Smooth muscle cell (in vitro differentiated cells): ENCODE data around the gene AMHR2. TPM values are rescaled to one million over a fixed set of nuclear protein-coding genes. Genes with fewer than 3 reads are reported as not detected.
"Not testable (repeated sequence)": the region's sequence is repeated elsewhere in the genome, so short reads cannot be mapped to it uniquely, and the experiment has no call there.

Experiments
- DNase-seq: peaks from one replicate; lab custom pipeline; 2025; ENCODE audit not compliant: unreplicated experiment; lab: John Stamatoyannopoulos, UW
- H2AFZ ChIP-seq: fragments of 200-600 bp; sonication (generic); 2 replicates; pipeline ENCODE4 v1.6.0; 2016; ENCODE audit warnings: antibody characterized with exemption, low read depth, mild to moderate bottlenecking
- H3F3A ChIP-seq: fragments of 200-600 bp; sonication (generic); 2 replicates; pipeline ENCODE4 v1.6.0; 2017; ENCODE audit warnings: antibody characterized with exemption, low read depth
- H3K27ac ChIP-seq: fragments of 200-600 bp; sonication (generic); 2 replicates; pipeline ENCODE4 v1.5.1; 2016; ENCODE audit warnings: low read depth, mild to moderate bottlenecking
- H3K27me3 ChIP-seq: fragments of 200-600 bp; sonication (generic); 2 replicates; pipeline ENCODE4 v1.6.1; 2016; ENCODE audit warnings: low read depth, mild to moderate bottlenecking
- H3K36me3 ChIP-seq: fragments of 200-600 bp; sonication (generic); 2 replicates; pipeline ENCODE4 v1.5.1; 2016; ENCODE audit warnings: low read depth
- H3K4me1 ChIP-seq: fragments of 200-600 bp; sonication (generic); 2 replicates; pipeline ENCODE4 v1.5.1; 2016; ENCODE audit warnings: low read depth
- H3K4me2 ChIP-seq: fragments of 200-600 bp; sonication (generic); 2 replicates; pipeline ENCODE4 v1.6.0; 2016; ENCODE audit warnings: mild to moderate bottlenecking
- H3K4me3 ChIP-seq: fragments of 200-600 bp; sonication (generic); 2 replicates; pipeline ENCODE4 v1.5.1; 2016; ENCODE audit warnings: mild to moderate bottlenecking
- H3K79me2 ChIP-seq: fragments of 200-600 bp; sonication (generic); 2 replicates; pipeline ENCODE4 v1.6.0; 2016; ENCODE audit warnings: low read depth, mild to moderate bottlenecking
- H3K9ac ChIP-seq: fragments of 200-600 bp; sonication (generic); 2 replicates; pipeline ENCODE4 v1.6.0; 2016; ENCODE audit warnings: low read depth
- H3K9me3 ChIP-seq: fragments of 200-600 bp; sonication (generic); replicated peaks from 2 replicates; pipeline ENCODE4 v1.5.1; 2016; ENCODE audit warnings: low read depth
- H4K20me1 ChIP-seq: fragments of 200-600 bp; sonication (generic); 2 replicates; pipeline ENCODE4 v1.6.0; 2016; ENCODE audit warnings: low read depth
- WGBS: methylation state at CpG from one replicate; pipeline ENCODE4 v1.1.7; 2016; ENCODE audit warnings: low lambda C conversion rate; 5-methylcytosine and 5-hydroxymethylcytosine counted together
- polyA plus RNA-seq: library from polyadenylated mRNA; unstranded; fragments of >200 nt; fragmentation: Nextera tagmentation; extraction: Ambion mirVana; gene quantifications from 2 replicates; pipeline ENCODE4 v1.2.1, GENCODE V29; 2016
- total RNA-seq: library from RNA; depleted of rRNA; stranded (reverse); fragments of >200 nt; gene quantifications from 2 replicates; pipeline ENCODE4 v1.2.3, GENCODE V29; 2014
- TF ChIP-seq, protein P1 (sequence below): fragments of 200-600 bp; sonication (generic); IDR thresholded peaks from 2 replicates; pipeline ENCODE4 v1.5.1; 2017; ENCODE audit warnings: borderline replicate concordance, mild to moderate bottlenecking, antibody characterized with exemption; ENCODE audit not compliant: insufficient read depth, poor library complexity, severe bottlenecking

The AMHR2 gene
- total and polyA plus RNA-seq, 2 experiments from 2014 or later, result 0.49 TPM; not detected in 1

DNA sequence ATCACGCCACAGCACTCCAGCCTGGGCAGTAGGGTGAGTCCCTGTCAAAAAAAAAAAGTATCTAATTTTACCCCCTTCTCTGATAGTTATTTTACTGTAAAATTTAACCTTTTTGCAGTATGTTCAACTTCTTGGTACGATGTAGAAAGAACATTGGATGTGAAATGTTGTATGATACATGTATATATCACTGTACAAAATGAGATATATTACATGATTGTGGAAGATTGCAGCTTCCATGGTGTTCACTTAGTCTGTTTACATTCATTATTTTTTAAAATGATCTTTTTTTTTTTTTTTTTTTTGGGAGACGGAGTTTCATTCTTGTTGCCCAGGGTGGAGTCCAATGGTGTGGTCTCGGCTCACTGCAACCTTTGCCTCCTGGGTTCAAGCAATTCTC lies 34.7 kb upstream of the AMHR2 start:
- no peak overlapping the region for H3K27ac ChIP-seq
- no peak overlapping the region for H3K4me3 ChIP-seq
- WGBS, result 100% methylated on average over 4 of the region's 4 CpGs

DNA sequence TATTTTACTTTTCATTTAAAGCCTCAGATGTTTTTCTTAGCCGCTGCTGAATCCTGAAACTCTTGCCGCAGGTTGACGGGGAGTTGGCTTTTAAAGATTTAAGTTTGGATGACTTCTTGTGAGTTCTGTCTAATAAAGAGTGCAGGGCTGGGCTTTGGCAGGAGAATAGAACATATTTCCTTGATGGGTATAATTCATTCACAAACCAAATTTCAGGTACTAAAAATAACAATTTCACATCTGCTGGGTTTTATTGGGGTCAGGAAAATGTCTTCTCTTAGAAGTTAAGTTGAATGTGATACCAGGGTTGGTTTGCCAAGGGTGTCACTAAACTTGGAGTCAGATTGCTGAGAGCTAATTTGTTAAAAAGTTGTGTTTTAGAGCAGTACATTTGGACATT lies 34.0 kb upstream of the AMHR2 start:
- WGBS, result 97% methylated on average over 3 of the region's 3 CpGs
- Histone ChIP-seq H3K9me3 (no peaks in the 10 kb centered on the region), H3K27me3 (no peaks in the 10 kb centered on the region), H2AFZ (no peak overlapping the region), H3K4me3 (no peak overlapping the region), H3K4me2 (peak overlapping the region; percentile 15), H3K9ac (no peak overlapping the region), H3K4me1 (peaks cover 26% of the 10 kb centered on the region), H3F3A (peaks cover 14% of the 10 kb centered on the region), H4K20me1 (peaks cover 96% of the 10 kb centered on the region), H3K36me3 (no peaks in the 10 kb centered on the region), H3K27ac (no peak overlapping the region), H3K79me2 (peaks cover 95% of the 10 kb centered on the region)
- no peak for DNase-seq
- TF ChIP-seq, protein P1, sequence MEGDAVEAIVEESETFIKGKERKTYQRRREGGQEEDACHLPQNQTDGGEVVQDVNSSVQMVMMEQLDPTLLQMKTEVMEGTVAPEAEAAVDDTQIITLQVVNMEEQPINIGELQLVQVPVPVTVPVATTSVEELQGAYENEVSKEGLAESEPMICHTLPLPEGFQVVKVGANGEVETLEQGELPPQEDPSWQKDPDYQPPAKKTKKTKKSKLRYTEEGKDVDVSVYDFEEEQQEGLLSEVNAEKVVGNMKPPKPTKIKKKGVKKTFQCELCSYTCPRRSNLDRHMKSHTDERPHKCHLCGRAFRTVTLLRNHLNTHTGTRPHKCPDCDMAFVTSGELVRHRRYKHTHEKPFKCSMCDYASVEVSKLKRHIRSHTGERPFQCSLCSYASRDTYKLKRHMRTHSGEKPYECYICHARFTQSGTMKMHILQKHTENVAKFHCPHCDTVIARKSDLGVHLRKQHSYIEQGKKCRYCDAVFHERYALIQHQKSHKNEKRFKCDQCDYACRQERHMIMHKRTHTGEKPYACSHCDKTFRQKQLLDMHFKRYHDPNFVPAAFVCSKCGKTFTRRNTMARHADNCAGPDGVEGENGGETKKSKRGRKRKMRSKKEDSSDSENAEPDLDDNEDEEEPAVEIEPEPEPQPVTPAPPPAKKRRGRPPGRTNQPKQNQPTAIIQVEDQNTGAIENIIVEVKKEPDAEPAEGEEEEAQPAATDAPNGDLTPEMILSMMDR, result no peak

More for the DNA sequence above, 34.7 kb upstream of the AMHR2 start:
- H3F3A ChIP-seq, result peaks cover 14% of the 10 kb centered on the region
- no peak for DNase-seq
- no peaks in the 10 kb centered on the region for H3K9me3 ChIP-seq
- H3K4me1 ChIP-seq, result peaks cover 26% of the 10 kb centered on the region
- no peaks in the 10 kb centered on the region for H3K27me3 ChIP-seq
- no peak overlapping the region for H2AFZ ChIP-seq
- no peak overlapping the region for H3K9ac ChIP-seq
- H3K36me3 ChIP-seq, result no peaks in the 10 kb centered on the region
- H3K79me2 ChIP-seq, result peaks cover 96% of the 10 kb centered on the region
- peaks cover 97% of the 10 kb centered on the region for H4K20me1 ChIP-seq
- TF ChIP-seq, protein P1, result no peak
- peak overlapping the region; percentile 52 for H3K4me2 ChIP-seq

DNA sequence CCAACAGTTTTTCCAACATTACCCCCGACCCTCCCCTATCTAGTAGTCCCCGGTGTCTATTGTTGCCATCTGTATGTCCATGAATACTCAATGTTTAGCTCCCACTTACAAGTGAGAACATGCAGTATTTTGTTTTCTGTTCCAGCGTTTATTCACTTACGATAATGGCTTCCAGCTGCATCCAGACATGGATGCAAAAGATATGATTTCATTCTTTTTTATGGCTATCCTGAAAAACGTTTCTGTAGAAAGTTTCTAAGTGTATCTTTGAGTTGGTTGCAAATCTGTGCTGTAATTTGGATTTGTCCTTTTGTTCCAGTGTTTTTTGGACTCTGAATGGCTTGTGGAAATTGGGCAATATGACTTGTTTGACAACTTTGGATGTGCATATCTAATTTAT lies 31.9 kb upstream of the AMHR2 start:
- H3K9me3 ChIP-seq, result no peaks in the 10 kb centered on the region
- peaks cover 92% of the 10 kb centered on the region for H3K79me2 ChIP-seq
- peaks cover 96% of the 10 kb centered on the region for H4K20me1 ChIP-seq
- TF ChIP-seq, protein P1, result no peak
- 87% methylated on average over 5 of the region's 5 CpGs for WGBS
- H2AFZ ChIP-seq, result no peak overlapping the region
- no peak overlapping the region for H3K4me2 ChIP-seq
- peaks cover 10% of the 10 kb centered on the region for H3F3A ChIP-seq
- DNase-seq, result no peak
- peaks cover 26% of the 10 kb centered on the region for H3K4me1 ChIP-seq
- H3K36me3 ChIP-seq, result no peaks in the 10 kb centered on the region
- no peak overlapping the region for H3K4me3 ChIP-seq
- H3K9ac ChIP-seq, result no peak overlapping the region
- H3K27ac ChIP-seq, result no peak overlapping the region
- H3K27me3 ChIP-seq, result no peaks in the 10 kb centered on the region

DNA sequence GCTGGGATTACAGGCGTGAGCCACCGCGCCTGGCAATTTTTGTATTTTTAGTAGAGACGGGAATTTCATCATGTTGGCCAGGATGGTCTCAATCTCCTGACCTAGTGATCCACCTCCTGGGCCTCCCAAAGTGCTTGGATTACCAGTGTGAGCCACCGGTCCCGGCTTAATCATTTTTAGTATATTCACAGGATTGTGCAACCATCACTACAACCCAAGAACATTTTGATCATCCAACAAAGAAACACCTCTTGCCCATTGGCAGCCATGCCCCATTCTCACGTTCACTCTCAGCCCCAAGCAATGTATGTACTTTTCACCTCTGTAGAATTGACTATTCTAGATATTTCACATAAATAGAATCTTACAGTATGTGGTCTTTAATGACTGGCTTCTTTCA lies 23.8 kb upstream of the AMHR2 start:
- no peaks in the 10 kb centered on the region for H3K4me1 ChIP-seq
- H3K4me3 ChIP-seq, result no peak overlapping the region
- no peak overlapping the region for H3K4me2 ChIP-seq
- no peaks in the 10 kb centered on the region for H3K27me3 ChIP-seq
- H2AFZ ChIP-seq, result no peak overlapping the region
- no peaks in the 10 kb centered on the region for H3K36me3 ChIP-seq
- peaks cover 81% of the 10 kb centered on the region for H3K79me2 ChIP-seq
- WGBS, result 99% methylated on average over 7 of the region's 7 CpGs
- TF ChIP-seq, protein P1, result no peak
- no peak for DNase-seq
- no peaks in the 10 kb centered on the region for H3F3A ChIP-seq
- no peak overlapping the region for H3K9ac ChIP-seq
- no peaks in the 10 kb centered on the region for H3K9me3 ChIP-seq
- peaks cover 92% of the 10 kb centered on the region for H4K20me1 ChIP-seq
- no peak overlapping the region for H3K27ac ChIP-seq

DNA sequence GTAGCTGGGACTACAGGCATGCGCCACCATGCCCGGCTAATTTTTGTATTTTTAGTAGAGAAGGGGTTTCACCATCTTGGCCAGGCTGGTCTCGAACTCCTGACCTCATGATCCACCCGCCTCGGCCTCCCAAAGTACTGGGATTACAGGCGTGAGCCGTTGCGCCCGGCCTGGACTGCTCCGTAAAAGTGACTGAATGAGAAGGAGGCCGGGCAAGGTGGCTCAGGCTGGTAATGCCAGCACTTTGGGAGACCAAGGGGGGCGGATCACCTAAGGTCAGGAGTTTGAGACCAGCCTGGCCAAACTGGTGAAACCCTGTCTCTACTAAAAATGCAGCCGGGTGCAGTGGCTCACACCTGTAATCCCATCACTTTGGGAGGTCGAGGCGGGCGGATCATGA lies 21.3 kb upstream of the AMHR2 start:
- not testable (repeated sequence) for H3K4me1 ChIP-seq, H3K9me3 ChIP-seq, H3F3A ChIP-seq, H3K36me3 ChIP-seq, H3K27me3 ChIP-seq, H3K9ac ChIP-seq, H3K4me2 ChIP-seq, DNase-seq, H2AFZ ChIP-seq, H3K27ac ChIP-seq, H3K4me3 ChIP-seq
- Histone ChIP-seq H4K20me1 (peaks cover 85% of the 10 kb centered on the region), H3K79me2 (peaks cover 62% of the 10 kb centered on the region)
- WGBS, result 99% methylated on average over 16 of the region's 16 CpGs
